ENCODE results near the gene DIO3. TPM values are rescaled to one million over a fixed set of nuclear protein-coding genes. Genes with fewer than 3 reads are reported as not detected.

Gene DIO3
- total RNA-seq, 1 experiment from 2014 or later, result not detected

DNA sequence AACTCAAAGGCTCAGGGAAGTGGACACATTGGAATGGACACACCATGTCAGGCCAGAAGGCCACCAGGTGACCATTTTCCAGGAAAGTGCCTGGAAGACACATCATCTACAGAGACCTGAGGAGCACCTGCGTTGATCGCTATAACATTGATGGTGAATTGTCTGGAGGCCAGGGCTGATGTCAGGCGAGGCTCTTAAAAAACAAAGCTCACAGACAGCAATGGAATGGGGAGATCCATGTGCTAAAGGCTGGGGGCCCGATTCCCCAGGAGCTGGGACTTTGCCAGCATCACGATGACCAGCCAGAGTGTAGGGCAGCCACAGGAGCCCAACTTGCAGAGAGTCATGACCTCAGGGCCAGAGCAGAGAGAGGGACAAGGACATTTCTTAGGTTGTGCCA lies 30.3 kb downstream of the DIO3 start:
- no peak overlapping the region for H3K27ac ChIP-seq (ENCODE audit: low read depth, low read length, poor library complexity, severe bottlenecking)
- H3K4me3 ChIP-seq (ENCODE audit: low read depth, low read length, poor library complexity, severe bottlenecking), result no peak overlapping the region
- no peaks in the 10 kb centered on the region for H3K27me3 ChIP-seq (replicated peaks; ENCODE audit: insufficient read depth, low read depth, low read length, poor library complexity)
- H3K36me3 ChIP-seq (ENCODE audit: insufficient read depth, low read length, poor library complexity, severe bottlenecking), result no peaks in the 10 kb centered on the region
- CTCF ChIA-PET, result no interaction called here
- POLR2A ChIA-PET (ENCODE audit: low non-redundant PET), result no interaction called here
- DNase-seq (ENCODE audit: low spot score), result no peak
- no TSS peak for BruUV-seq (replicated peaks)
- H3K9me3 ChIP-seq (ENCODE audit: low read depth, low read length, poor library complexity, severe bottlenecking), result no peaks in the 10 kb centered on the region
- no peak for TF ChIP-seq EZH2 (IDR thresholded peaks at IDR 0.05; ENCODE audit: borderline replicate concordance, low read depth, low read length, poor library complexity, severe bottlenecking)
- TF ChIP-seq, protein P1, sequence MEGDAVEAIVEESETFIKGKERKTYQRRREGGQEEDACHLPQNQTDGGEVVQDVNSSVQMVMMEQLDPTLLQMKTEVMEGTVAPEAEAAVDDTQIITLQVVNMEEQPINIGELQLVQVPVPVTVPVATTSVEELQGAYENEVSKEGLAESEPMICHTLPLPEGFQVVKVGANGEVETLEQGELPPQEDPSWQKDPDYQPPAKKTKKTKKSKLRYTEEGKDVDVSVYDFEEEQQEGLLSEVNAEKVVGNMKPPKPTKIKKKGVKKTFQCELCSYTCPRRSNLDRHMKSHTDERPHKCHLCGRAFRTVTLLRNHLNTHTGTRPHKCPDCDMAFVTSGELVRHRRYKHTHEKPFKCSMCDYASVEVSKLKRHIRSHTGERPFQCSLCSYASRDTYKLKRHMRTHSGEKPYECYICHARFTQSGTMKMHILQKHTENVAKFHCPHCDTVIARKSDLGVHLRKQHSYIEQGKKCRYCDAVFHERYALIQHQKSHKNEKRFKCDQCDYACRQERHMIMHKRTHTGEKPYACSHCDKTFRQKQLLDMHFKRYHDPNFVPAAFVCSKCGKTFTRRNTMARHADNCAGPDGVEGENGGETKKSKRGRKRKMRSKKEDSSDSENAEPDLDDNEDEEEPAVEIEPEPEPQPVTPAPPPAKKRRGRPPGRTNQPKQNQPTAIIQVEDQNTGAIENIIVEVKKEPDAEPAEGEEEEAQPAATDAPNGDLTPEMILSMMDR (conservative IDR thresholded peaks at IDR 0.05; ENCODE audit: low read depth, low read length), result no peak
- intact Hi-C loops (cut with micrococcal nuclease; ENCODE audit: unreplicated experiment), result no loop called here
- H3K4me1 ChIP-seq (ENCODE audit: insufficient read depth, low read length, poor library complexity, severe bottlenecking), result no peaks in the 10 kb centered on the region

DNA sequence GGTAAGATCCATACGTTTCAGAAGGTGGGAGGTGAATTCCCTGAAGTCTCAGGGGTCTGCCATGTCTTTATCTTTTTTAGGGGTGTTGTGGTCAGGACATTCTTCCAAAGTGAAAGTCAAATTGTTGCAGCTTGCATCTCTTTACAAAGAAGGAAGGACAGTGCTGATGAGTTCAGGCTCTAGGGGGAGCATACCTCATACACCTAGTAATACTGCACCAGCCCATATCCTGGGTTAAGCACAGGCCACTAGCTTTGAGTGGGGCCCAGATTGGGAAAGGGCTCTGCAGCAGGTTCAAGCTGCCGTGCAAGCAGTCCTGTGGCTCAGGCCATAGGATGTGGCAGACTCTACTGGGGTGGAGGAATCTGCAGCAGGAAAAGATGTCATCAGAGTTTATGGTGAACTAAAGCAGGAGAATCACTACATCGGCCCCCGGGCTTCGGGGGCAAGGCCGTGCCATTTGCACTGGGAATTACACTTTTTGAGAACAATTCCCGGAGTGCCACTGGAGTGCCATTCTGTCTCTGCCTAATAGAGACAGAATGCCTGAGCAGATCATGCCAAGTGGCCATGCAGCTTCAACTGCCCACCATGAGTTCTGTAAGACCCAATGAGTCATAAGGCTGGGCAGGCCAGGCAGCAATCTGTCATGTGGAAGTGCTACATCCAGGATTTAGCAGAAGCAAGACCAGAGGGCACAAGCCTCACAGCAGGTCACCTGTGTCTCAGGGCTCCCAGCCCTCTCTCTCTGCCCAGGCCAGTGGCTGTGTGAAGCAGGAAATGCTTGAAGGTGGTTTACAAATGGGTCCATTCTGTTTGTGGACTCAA lies 32.3 kb downstream of the DIO3 start:
- DNase-seq (ENCODE audit: low spot score), result no peak
- Histone ChIP-seq H3K27ac (ENCODE audit: low read depth, low read length, poor library complexity, severe bottlenecking) (no peak overlapping the region), H3K27me3 (replicated peaks; ENCODE audit: insufficient read depth, low read depth, low read length, poor library complexity) (no peaks in the 10 kb centered on the region), H3K36me3 (ENCODE audit: insufficient read depth, low read length, poor library complexity, severe bottlenecking) (no peaks in the 10 kb centered on the region), H3K9me3 (ENCODE audit: low read depth, low read length, poor library complexity, severe bottlenecking) (no peaks in the 10 kb centered on the region), H3K4me3 (ENCODE audit: low read depth, low read length, poor library complexity, severe bottlenecking) (no peak overlapping the region), H3K4me1 (ENCODE audit: insufficient read depth, low read length, poor library complexity, severe bottlenecking) (no peaks in the 10 kb centered on the region)
- ChIA-PET CTCF (no interaction called here), POLR2A (ENCODE audit: low non-redundant PET) (no interaction called here)
- no TSS peak for BruUV-seq (replicated peaks)
- no peak for TF ChIP-seq EZH2 (IDR thresholded peaks at IDR 0.05; ENCODE audit: borderline replicate concordance, low read depth, low read length, poor library complexity, severe bottlenecking)
- TF ChIP-seq, protein P1 (conservative IDR thresholded peaks at IDR 0.05; ENCODE audit: low read depth, low read length), result no peak
- intact Hi-C loops (cut with micrococcal nuclease; ENCODE audit: unreplicated experiment), result no loop called here

DNA sequence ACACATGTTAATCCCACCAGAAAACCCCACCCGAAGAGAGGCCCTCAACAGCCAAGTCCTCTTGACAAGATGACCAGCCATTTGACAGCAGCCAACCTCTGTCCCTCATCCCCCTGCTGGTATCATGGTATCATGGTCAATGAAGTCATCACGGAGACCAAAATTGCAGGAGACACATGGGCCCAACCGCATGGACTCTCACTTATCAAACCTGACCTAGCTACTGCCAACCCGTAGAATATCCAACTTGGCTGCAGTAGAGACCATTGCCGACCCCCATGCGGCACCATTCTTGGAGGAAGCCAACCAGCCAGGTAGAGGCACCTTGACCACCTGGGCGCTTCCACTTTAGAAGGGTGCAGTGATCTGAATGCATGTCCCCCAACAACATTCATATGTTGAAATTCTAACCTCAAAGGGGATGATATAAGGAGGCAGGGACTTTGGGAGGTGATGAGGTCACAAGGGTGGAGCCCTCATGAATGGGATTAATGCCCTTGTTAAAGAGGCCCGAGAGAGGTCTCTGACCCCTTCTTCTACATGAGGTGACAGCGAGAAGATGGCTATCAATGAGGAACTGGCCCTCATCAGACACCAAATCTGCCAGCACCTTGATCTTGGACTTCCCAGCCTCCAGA lies 33.3 kb downstream of the DIO3 start:
- ChIA-PET POLR2A (ENCODE audit: low non-redundant PET) (no interaction called here), CTCF (no interaction called here)
- H3K27ac ChIP-seq (ENCODE audit: low read depth, low read length, poor library complexity, severe bottlenecking), result no peak overlapping the region
- intact Hi-C loops (cut with micrococcal nuclease; ENCODE audit: unreplicated experiment), result no loop called here
- no peaks in the 10 kb centered on the region for H3K36me3 ChIP-seq (ENCODE audit: insufficient read depth, low read length, poor library complexity, severe bottlenecking)
- DNase-seq (ENCODE audit: low spot score), result no peak
- H3K9me3 ChIP-seq (ENCODE audit: low read depth, low read length, poor library complexity, severe bottlenecking), result no peaks in the 10 kb centered on the region
- no peak overlapping the region for H3K4me3 ChIP-seq (ENCODE audit: low read depth, low read length, poor library complexity, severe bottlenecking)
- TF ChIP-seq, protein P1 (conservative IDR thresholded peaks at IDR 0.05; ENCODE audit: low read depth, low read length), result no peak
- TF ChIP-seq EZH2 (IDR thresholded peaks at IDR 0.05; ENCODE audit: borderline replicate concordance, low read depth, low read length, poor library complexity, severe bottlenecking), result no peak
- H3K27me3 ChIP-seq (replicated peaks; ENCODE audit: insufficient read depth, low read depth, low read length, poor library complexity), result no peaks in the 10 kb centered on the region
- H3K4me1 ChIP-seq (ENCODE audit: insufficient read depth, low read length, poor library complexity, severe bottlenecking), result no peaks in the 10 kb centered on the region
- no TSS peak for BruUV-seq (replicated peaks)
